K562 (cell line): ENCODE data around the gene PLEKHF1. TPM values are rescaled to one million over a fixed set of nuclear protein-coding genes. Genes with fewer than 3 reads are reported as not detected.

Source experiments
- BMI1 ChIP-seq: fragments of 150-350 bp; IDR thresholded peaks from 2 replicates; pipeline ENCODE4 v1.6.1; 2014; ENCODE audit warnings: low read length
- CC2D1A ChIP-seq: fragments of 450-650 bp; IDR thresholded peaks from 2 replicates; pipeline ENCODE4 v1.6.1; 2017; ENCODE audit warnings: mild to moderate bottlenecking
- CREB1 ChIP-seq, 2 experiments: sonication (generic) in 1 of 2; formaldehyde crosslinking in 1 of 2; IDR thresholded peaks; 2 replicates each; pipeline versions ENCODE4 v1.6.1 to v1.8.0; 2012 to 2022; ENCODE audit warnings: inconsistent platforms in 1 of 2, mild to moderate bottlenecking in 1 of 2, missing genetic modification reagents in 1 of 2, moderate library complexity in 1 of 2
- DIDO1 ChIP-seq: fragments of 450-650 bp; IDR thresholded peaks from 2 replicates; pipeline ENCODE4 v1.6.1; 2016; ENCODE audit warnings: low read depth, missing biosample characterization, missing genetic modification characterization
- EP400 ChIP-seq: fragments of 450-650 bp; IDR thresholded peaks from 2 replicates; pipeline ENCODE4 v1.6.1; 2017; ENCODE audit warnings: antibody characterized with exemption, mild to moderate bottlenecking, moderate library complexity
- HDAC6 ChIP-seq: IDR thresholded peaks from 2 replicates; pipeline ENCODE4 v1.6.1; 2012; ENCODE audit warnings: low read depth, mild to moderate bottlenecking, control low read depth, inconsistent platforms, low read length, moderate library complexity
- HOMEZ ChIP-seq: fragments of 250-450 bp; sonication (Bioruptor Pico); IDR thresholded peaks from 2 replicates; pipeline ENCODE4 v1.4.0; 2020; ENCODE audit warnings: mild to moderate bottlenecking, moderate library complexity
- KDM2B ChIP-seq: fragments of 250-450 bp; sonication (Bioruptor Pico); IDR thresholded peaks from 2 replicates; pipeline ENCODE4 v1.8.0; 2021; ENCODE audit warnings: mild to moderate bottlenecking, moderate library complexity
- MCM7 ChIP-seq, 2 experiments: fragments of 450-650 bp; IDR thresholded peaks; 2 replicates each; pipeline ENCODE4 v1.6.1; 2016 to 2018
- MEF2A ChIP-seq: IDR thresholded peaks from 2 replicates; pipeline ENCODE4 v1.6.1; 2011; ENCODE audit warnings: low read depth, mild to moderate bottlenecking, low read length, moderate library complexity; ENCODE audit not compliant: control insufficient read depth
- NCOA1 ChIP-seq: fragments of 450-650 bp; IDR thresholded peaks from 2 replicates; pipeline ENCODE4 v1.6.1; 2016; ENCODE audit warnings: low read depth
- NCOA4 ChIP-seq: fragments of 450-650 bp; IDR thresholded peaks from 2 replicates; pipeline ENCODE4 v1.6.1; 2018; ENCODE audit warnings: mild to moderate bottlenecking; ENCODE audit not compliant: partially characterized antibody
- PHF8 ChIP-seq: fragments of 200-600 bp; sonication (generic); IDR thresholded peaks from 2 replicates; pipeline ENCODE4 v1.6.1; 2012; ENCODE audit warnings: mixed run types, mild to moderate bottlenecking, inconsistent platforms, low read length, moderate library complexity, borderline replicate concordance
- PTBP1 ChIP-seq: fragments of 200-400 bp; formaldehyde crosslinking; IDR thresholded peaks from 2 replicates; pipeline ENCODE4 v1.6.1; 2017; ENCODE audit warnings: low read depth, low read length
- RBM22 ChIP-seq: fragments of 200-400 bp; formaldehyde crosslinking; IDR thresholded peaks from 2 replicates; pipeline ENCODE4 v1.6.1; 2018; ENCODE audit warnings: low read length, low read depth; ENCODE audit not compliant: poor library complexity, severe bottlenecking
- RUNX1 ChIP-seq: sonication (generic); IDR thresholded peaks from 2 replicates; pipeline ENCODE4 v1.6.1; 2016; ENCODE audit warnings: antibody characterized with exemption, low read depth
- SFPQ ChIP-seq: fragments of 200-400 bp; formaldehyde crosslinking; IDR thresholded peaks from 2 replicates; pipeline ENCODE4 v1.6.1; 2017; ENCODE audit warnings: mild to moderate bottlenecking, low read depth, low read length, moderate library complexity
- ZNF347 ChIP-seq: fragments of 450-650 bp; formaldehyde crosslinking; IDR thresholded peaks from 2 replicates; pipeline ENCODE4 v1.4.0; 2020; ENCODE audit warnings: low read depth, mild to moderate bottlenecking, moderate library complexity
- ZNF512 ChIP-seq: IDR thresholded peaks from 2 replicates; pipeline ENCODE4 v1.6.1; 2016; ENCODE audit warnings: missing genetic modification characterization, missing compliant biosample characterization
- ZNF551 ChIP-seq: fragments of 250-450 bp; sonication (Bioruptor Pico); IDR thresholded peaks from 2 replicates; pipeline ENCODE4 v1.5.0; 2021; ENCODE audit warnings: mild to moderate bottlenecking, moderate library complexity
- ZNF717 ChIP-seq: fragments of 250-450 bp; sonication (Bioruptor Pico); IDR thresholded peaks from 2 replicates; pipeline ENCODE4 v1.5.0; 2021
- polyA plus RNA-seq, 8 experiments: library from polyadenylated mRNA; depleted of rRNA in 4 of 8; stranded (reverse) in 5 of 8; unstranded in 3 of 8; fragments of >200 nt; fragmentation: Nextera tagmentation in 2 of 8; fragmentation: Illumina TruSeq in 1 of 8; extraction: Ambion mirVana in 2 of 8; extraction: Trizol in 1 of 8; gene quantifications; 2 replicates each; pipeline versions ENCODE4 v1.2.1 to v1.2.3, GENCODE V29; 2011 to 2014; ENCODE audit warnings: inconsistent platforms in 1 of 8, missing spikeins in 1 of 8
- total RNA-seq, 7 experiments: library from RNA; depleted of rRNA in 6 of 7; stranded (reverse); fragments of >200 nt in 6 of 7; fragmentation: Illumina TruSeq in 2 of 7; extraction: Trizol in 2 of 7; gene quantifications; 2 replicates each; pipeline versions ENCODE4 v1.2.1 to v1.2.3, GENCODE V29; 2011 to 2021; ENCODE audit warnings: low replicate concordance in 1 of 7
- TF ChIP-seq, protein P1 (sequence below): fragments of 250-450 bp; sonication (Bioruptor Pico); IDR thresholded peaks from 2 replicates; pipeline ENCODE4 v1.5.0; 2020; ENCODE audit warnings: mild to moderate bottlenecking, borderline replicate concordance

The PLEKHF1 gene
- total and polyA plus RNA-seq, 9 of the 15 experiments (the other 6 are each of a cell fraction or from before 2014, with no cell fraction given), result 0.07 to 13.4 (median 3.9) TPM; not detected in 1

GRCh38 chr19:29687897-29688728 lies 22.9 kb downstream of the PLEKHF1 start (continued):
- TF ChIP-seq HOMEZ (no peak), HDAC6 (no peak), SFPQ (no peak), NCOA4 (no peak), NCOA1 (no peak), ZNF512 (tag) (no peak), CC2D1A (no peak), EP400 (0 out of 2 replicates have a peak, but pooled peaks have one; percentile 7), RUNX1 (no peak), ZNF717 (CRISPR knock-in tag) (no peak), DIDO1 (tag) (no peak), PTBP1 (no peak), ZNF551 (CRISPR knock-in tag) (no peak), BMI1 (no peak), ZNF347 (CRISPR knock-in tag) (no peak), MCM7 (IDR thresholded peaks at IDR 0.05) (no peak), KDM2B (CRISPR knock-in tag) (no peak), MEF2A (no peak), PHF8 (no peak), CREB1 (IDR thresholded peaks at IDR 0.05) (no peak), CREB1 (CRISPR knock-in tag; IDR thresholded peaks at IDR 0.05) (no peak), RBM22 (no peak)
- TF ChIP-seq, protein P1, sequence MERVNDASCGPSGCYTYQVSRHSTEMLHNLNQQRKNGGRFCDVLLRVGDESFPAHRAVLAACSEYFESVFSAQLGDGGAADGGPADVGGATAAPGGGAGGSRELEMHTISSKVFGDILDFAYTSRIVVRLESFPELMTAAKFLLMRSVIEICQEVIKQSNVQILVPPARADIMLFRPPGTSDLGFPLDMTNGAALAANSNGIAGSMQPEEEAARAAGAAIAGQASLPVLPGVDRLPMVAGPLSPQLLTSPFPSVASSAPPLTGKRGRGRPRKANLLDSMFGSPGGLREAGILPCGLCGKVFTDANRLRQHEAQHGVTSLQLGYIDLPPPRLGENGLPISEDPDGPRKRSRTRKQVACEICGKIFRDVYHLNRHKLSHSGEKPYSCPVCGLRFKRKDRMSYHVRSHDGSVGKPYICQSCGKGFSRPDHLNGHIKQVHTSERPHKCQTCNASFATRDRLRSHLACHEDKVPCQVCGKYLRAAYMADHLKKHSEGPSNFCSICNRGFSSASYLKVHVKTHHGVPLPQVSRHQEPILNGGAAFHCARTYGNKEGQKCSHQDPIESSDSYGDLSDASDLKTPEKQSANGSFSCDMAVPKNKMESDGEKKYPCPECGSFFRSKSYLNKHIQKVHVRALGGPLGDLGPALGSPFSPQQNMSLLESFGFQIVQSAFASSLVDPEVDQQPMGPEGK (CRISPR knock-in tag), result no peak
